Stimulated activated CD4-positive, alpha-beta T cell treated with anti-CD3 and anti-CD28 coated beads, Interleukin-1b, Interleukin-23, amount 100 ng/mL, for 1 hour (primary cell): Measurements from ENCODE around the gene VPS39.
A peak's percentile ranks its signal among the peaks of the same experiment; 100 is the strongest.
"Not testable (repeated sequence)": the region's sequence is repeated elsewhere in the genome, so short reads cannot be mapped to it uniquely, and the experiment has no call there.

Source experiments
- DNase-seq, 2 donors: peaks; one replicate each; pipeline ENCODE4 v3.0.0-alpha.2; 2020; ENCODE audit warnings: low read depth in 2 of 2

The VPS39 gene, protein sequence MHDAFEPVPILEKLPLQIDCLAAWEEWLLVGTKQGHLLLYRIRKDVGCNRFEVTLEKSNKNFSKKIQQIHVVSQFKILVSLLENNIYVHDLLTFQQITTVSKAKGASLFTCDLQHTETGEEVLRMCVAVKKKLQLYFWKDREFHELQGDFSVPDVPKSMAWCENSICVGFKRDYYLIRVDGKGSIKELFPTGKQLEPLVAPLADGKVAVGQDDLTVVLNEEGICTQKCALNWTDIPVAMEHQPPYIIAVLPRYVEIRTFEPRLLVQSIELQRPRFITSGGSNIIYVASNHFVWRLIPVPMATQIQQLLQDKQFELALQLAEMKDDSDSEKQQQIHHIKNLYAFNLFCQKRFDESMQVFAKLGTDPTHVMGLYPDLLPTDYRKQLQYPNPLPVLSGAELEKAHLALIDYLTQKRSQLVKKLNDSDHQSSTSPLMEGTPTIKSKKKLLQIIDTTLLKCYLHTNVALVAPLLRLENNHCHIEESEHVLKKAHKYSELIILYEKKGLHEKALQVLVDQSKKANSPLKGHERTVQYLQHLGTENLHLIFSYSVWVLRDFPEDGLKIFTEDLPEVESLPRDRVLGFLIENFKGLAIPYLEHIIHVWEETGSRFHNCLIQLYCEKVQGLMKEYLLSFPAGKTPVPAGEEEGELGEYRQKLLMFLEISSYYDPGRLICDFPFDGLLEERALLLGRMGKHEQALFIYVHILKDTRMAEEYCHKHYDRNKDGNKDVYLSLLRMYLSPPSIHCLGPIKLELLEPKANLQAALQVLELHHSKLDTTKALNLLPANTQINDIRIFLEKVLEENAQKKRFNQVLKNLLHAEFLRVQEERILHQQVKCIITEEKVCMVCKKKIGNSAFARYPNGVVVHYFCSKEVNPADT

DNA sequence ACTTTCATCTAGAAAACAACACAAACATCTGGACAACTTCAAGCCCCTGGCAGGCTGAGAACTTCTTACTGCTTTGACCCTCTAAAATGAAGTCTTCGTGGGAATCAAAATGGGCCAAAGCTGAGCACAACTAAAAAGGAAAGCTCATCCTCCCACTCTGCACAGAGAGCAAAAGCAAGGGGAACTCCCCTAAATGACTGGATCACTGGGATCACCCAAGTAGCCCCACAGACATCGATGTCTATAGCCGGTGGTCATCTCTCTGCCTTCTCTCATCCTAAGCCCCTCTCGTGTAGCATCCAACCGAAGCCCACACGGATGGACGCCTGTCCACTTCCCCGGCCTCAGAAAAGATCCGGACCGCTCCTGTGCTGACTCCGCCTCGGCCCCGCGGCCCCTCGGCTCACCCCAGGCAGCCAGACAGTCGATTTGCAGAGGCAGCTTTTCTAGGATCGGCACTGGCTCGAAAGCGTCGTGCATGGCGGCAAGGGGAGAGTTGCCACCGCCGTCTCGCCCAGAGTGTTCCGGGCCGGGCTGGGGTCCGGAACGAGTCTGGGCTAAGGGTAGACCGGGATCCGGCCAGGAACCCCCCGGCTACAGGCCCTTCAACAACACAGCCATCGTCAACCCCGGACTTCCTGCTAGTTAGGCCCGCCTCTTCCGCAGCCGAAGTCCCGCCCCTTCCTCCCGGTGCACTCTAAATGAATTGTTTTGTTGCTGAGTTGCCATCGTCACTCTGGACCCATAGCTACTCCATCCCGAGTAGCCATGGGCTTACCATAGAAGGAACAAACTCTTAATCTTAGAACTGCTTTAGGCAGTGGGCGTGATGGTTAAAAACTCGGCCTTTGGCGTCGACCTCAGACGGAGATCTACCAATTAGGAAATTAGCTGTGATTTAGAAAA is at the start of gene VPS39:
Gene VPS39, minus strand, starts transcription at position 631 of the 906 bp plus-strand sequence. Its CDS starts 151 bp downstream, at position 480.
- peak; percentile 35 to 72 for DNase-seq

DNA sequence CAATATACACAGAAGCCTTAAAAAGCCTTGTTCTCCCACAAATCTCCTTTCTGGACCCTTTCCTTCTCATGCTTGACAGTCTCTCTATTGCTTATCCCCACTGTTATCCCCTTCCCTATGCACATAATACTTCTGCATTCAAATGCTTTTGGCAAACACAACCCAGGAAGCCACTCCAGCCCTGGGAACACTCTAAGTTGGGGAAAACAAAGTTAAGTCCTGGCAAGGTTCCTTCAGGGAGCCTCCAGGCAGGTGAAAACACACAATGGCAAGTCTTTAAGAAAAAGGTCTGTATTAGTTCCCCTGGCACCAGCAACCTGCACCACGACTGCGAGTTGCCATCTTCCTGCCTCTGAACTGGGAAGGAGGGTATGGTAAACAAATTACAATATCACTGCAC is 45.2 kb upstream of the VPS39 start:
- no peak for DNase-seq

DNA sequence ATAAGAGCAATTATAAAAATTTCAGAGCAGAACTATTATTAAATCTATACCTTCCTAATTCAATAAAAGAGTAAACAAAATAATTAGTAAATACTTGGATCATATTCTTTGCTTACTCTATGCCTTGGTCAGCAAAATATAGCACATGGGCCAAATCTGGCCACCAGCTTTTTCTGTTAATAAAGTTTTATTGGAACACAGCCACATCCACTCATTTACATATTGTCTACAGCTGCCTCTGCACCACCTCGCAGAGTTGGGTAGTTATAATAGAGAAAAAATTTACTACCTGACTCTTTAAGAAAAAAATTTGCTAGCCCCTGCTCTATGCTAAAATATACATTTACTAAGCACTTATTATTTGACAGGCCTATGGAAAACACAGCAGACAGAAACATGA is 32.7 kb upstream of the VPS39 start:
- no peak for DNase-seq

DNA sequence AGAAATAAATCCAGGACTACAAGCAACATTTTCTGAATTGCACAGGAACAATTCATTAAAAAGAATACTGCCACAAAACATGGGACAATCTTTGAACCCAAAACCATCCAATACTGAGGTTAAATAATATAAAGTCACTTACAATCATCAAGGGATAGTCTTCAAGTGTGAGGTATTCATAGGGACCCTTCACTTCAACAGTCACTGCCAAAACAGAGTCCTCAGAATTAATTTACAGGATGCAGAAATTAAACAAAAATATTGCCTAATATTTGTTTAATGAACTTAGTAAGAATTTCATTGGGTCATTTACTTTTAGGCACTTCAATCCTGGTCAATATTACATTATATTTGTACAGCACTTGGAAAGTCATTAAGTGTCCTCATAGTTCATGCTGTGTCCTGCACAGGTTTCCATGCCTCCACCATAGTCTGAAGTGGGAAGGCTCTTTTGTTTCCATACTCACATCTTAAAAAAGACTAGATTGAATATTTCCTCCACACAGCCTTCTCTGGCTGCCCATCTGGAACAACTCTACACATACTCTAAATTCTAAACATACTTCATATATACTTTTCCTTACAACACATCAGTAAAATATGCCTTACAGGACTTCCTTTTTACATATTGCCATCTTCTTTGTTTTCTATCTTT is 31.6 kb upstream of the VPS39 start:
- DNase-seq = no peak

DNA sequence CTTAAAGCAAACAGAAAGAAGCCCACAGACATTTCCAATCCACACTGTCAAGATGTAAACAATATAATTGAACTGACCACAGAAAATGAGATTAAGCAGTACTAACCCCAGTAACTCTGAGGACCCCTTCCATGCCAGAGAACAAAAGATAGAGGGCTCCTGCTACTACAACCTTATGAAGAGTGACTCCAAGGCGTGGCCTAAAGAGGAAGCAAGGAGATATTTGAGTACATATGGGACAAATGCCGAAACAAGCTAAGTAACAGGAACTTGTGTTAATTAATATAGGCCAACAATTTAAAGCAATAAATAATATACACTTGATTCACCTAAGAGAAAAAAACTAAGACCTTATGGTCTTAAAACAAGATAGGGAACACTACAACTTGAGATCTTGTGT is 25.0 kb upstream of the VPS39 start:
- no peak for DNase-seq

DNA sequence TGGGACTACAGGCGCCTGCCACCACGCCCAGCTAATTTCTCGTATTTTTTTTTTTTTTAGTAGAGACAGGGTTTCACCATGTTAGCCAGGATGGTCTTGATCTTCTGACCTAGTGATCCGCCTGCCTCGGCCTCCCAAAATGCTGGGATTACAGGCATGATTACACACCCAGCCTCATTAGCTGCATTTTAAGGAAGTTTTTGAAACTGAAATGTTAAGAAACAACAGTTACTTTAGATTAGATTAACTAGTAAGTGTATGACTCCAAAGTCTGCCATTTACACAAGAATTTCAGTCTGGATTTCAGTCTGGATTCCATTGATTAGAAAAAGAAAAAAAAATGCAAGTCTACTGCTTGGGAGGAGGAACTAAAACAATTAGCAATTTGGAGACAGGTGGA is 24.5 kb upstream of the VPS39 start:
- DNase-seq = no peak

DNA sequence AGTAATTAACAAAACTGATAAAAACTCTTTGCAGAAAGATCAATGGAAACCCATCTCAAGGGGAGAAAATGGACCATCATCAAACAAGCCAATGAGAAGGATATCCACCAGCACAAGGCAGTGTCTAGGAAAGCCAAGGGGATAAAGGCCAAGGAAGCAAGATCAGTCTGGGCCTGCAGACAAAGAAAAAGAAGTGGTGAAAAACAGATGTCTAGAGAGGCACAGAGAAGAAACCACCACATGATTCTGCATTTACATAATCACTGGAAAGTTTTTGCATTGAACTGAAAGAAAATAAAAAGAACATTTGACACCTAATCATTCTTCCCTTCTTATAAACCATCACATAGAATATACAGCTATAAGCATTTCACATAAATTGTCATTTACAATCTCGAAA is 23.0 kb upstream of the VPS39 start:
- DNase-seq = no peak

DNA sequence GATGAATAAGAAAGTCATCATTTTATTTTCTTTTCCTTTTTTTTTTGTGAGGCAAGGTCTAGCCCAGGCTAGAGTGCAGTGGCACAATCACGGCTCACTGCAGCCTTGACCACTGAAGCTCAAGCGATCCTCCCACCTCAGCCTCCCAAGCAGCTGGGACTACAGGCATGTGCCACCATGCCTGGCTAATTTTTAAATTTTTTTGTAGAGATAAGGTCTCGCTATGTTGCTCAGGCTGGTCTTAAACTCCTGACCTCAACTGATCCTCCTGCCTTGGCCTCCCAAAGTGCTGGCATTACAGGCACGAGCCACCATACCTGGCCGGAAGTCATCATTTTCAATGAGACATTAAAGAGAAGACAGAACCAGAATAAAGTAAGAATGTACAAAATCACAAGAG is 20.9 kb upstream of the VPS39 start:
- not testable (repeated sequence) for DNase-seq

DNA sequence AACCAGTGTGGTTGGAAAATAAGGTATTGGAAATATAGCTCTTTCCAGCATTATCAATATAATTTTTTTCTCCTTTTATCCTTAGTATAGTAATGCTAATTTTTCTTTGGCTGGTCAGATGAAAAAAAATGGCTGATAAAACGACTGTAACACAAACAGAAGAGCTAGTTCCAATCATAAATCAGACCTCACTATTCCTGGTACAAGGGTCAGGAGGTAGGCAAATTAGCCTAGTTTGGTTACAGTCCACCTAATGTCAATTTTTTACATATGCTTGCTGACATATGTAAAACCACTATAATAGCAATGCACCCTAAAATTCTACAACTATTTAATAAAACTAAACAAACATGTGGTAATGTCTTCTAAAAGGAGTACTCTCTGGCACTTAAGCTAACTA is 19.9 kb upstream of the VPS39 start:
- DNase-seq = no peak

DNA sequence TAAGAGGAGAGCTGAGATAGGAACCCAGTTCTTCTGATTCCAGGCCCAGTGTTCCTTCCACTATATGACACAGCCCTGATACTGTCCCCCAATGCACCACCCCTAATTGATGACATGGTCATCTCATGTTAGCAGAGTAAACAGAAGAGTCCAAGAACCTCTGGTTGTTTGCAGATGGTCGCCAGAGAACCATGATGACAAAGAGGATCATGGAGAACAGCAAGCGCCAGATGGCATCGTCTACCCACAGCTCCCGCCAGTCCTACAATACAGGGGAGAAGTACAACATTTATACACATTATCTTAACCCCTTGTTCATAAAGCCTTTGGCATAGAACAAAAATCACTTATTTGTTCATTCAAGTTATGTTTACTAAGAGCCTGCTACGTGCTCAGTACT is 18.5 kb upstream of the VPS39 start:
- DNase-seq = no peak

DNA sequence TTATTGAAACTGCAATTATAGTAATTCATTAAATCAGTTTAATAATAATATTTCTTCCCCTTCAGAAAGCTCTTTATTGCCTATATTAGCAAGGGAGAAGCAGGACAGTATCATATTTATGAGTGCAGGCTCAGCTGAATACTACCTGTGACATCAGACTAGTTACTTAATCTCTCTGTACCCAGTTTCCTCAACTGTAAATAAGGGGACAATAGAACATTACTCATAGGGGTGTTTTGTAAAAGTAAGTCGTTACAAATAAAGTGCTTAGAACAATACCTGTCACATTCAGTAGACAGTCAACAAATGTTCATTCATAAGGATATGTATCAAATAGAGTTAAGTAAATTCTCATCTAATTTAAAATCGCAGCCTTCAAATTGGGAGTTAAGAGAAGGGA is 12.1 kb upstream of the VPS39 start:
- DNase-seq = no peak

DNA sequence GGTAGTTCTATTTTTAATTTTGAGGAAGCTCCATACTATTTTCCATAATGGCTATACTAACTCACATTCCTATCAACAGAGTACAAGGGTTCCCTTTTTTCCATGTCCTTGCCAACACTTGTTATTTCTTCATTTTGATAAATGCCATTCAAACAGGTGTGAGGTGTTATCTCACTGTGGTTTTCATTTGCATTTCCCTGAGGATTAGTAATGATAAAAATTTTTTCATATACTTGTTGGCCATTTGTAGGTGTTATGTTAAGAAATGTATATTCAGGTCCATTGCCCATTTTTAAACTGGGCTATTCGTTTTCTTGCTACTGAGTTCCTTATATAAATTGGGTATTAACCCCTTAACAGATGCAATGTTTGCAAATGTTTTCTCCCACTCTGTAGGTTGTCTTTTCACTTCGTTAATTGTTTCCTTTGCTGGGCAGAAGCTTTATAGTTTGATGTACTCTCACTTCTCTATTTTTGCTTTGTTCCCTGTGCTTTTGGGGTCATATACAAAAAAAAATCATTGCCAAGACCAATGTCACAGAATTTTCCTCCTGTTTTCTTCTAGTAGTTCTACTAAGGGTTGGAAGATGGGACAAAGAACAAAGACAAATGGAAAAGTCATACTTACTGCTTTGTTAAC is 11.0 kb upstream of the VPS39 start:
- DNase-seq = no peak

DNA sequence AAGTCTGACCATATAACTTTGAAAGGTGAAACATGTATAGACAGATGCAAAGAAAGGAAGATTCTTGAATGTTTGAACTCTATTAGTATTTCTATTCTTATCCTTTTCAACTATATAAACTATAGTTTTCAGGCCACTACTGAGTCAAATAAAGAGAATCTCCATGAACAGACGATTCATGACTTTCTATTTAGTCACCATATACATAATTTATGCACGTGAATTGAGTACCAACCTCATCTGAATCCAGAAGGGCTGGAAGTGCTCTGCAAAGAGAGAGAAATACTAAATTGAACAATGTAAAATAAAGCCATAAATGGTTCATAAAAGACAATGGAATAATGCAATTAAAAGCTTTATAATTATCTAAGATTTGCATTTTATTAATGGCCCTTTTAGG is 9.5 kb upstream of the VPS39 start:
- no peak for DNase-seq

DNA sequence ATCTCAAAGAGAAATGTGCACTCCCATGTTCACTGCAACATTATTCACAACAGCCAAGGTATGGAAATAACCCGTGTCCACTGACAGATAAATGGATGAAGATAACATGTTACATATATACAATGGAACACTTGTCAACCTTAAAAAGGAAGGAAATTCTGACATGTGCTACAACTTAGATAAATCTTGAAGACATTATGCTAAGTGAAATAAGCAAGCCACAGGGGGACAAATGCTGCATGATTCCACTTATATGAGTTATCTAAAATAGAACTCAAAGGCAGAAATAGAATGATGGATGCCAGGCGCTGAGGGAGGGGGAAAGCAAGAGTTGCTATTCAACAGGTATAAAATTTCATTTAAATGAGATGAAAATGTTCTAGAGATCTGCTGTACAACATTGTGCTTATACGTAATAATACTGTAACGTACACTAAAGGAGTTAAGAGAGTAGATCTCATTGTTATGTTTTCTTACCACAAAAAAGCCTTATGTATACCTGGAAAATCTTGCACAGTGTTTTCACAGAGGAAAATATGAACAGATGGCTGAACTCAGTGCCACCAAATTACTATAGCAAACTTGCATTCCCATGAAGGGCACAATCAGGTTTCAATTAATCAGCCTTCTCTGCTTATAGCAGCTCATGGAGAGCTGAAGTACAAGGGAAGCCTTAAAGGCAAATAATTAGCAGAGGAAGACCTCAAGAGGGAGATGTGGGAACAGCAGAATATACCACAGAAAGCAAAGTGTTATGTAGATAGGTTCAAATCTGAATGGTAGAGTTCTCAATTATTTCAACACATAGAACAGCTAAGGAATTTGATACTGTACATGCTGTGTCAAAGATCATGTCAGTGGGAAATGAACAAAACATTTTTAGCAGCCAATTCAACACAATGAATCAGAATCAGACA is 8.1 kb upstream of the VPS39 start:
- no peak for DNase-seq

DNA sequence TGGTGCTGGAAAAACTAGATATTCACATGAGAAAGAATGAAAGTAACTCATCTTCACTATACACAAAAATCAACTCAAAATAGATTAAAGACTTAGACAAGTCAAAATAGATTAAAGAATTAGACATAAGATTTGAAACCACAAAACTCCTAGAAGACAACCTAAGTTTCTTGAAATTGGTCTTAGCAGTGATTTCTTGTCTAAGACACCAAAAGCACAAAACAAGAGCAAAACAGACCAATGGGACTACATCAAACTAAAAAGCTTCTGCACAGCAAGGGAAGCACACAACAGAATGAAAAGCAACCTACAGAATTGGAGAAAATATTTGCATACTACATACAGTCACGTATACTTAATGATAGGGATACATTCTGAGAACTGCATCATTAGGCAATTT is 6.5 kb upstream of the VPS39 start:
- DNase-seq = no peak

DNA sequence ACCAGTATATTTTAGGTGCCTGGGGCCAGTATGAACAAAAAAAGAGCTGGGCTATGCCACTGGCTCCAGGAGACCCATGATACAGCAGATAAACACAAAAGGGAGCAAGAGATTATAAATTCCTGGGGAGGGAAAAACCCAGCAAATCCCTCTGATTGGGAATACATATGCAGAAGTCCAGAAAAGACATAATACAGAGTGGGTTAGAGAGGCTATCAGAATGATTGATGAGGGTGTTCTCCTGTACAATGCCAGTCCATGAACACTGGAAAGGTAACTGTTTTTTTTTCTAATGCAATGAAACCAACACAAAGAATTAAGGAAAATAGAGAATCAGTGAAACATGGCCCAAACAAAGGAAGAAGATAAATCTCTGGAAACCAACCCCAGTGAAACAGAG is 5.4 kb upstream of the VPS39 start:
- DNase-seq = no peak

DNA sequence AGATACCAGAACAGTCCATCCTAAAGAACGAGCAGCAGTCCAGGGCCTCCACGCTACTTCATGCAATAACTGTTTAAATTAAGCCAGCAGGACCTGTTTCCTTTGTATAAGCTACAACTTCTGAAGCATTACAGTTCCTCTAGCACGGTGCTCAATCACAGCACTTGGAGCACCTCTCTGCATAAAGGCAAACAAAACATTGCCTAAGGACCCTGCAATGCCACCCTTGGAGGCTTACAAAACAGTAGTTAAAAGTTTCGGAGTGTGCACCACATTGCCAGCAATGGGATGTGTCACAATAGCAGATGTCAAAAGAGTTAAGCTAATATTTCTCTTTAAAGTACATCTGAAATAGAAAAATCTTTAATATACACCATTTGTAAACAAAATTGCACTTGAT is 2.6 kb upstream of the VPS39 start:
- no peak for DNase-seq

DNA sequence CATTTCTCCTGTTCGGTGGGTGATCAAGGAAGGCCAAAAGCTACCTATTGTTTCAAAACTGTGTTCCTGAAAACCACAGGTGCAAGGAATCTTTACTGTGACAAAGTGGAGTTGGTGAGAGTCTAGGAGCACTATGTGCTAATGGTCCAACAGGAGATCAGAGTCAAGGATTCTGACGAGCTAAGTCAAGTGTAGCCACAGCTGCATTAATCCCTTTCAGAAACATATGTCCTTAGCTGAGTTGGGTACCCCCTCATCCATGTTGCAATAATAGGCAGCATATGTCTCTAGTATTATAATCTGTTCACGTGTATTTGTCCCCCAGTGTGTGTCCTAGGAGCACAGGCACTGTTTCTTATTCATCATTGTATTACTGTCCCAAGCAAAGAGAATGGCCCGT is 1.7 kb downstream of the VPS39 start:
- no peak for DNase-seq

DNA sequence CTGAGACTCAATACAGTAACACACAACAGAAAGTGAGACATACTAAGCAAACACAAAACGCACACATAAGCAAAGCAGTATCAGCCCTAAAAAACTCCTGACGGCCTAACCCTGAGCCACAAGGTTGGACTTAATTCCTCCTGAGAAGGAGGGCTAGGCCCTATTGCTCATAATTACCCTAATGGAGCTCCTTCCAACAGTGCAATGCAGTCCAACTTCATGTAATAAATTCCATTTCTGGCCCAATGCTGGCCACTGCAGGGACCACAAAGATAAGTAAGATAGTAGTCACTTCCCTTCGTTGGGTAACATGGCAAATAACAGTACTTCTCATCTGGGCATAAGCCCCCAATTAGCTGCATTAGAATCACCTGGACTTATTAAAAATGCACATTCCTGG is 4.2 kb downstream of the VPS39 start:
- DNase-seq = no peak

DNA sequence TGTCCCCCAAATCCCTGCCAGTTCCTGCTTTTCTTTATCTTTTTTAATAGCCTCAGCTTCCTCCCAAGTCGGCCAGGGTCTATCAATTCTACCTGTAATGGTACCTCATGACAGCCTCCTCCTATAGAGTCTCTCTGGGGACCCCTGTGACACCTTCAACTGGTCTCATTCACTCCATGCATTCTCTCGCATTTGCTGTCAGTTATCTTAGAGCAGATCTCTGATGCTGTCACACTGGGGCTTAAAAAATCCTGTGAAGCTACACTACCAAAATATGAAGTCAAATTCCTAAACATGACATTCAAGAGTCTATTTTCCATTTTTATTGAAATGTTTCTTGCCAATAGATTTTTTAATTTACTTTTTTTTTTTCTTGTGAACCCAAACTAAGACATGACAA is 5.5 kb downstream of the VPS39 start:
- DNase-seq = no peak
